Loucy (cell line): Measurements from ENCODE around the gene MAPK14.

Source experiments
- H2AFZ ChIP-seq: fragments of 200-600 bp; sonication (generic); 2 replicates; pipeline ENCODE4 v1.6.0; 2016; ENCODE audit warnings: antibody characterized with exemption, mild to moderate bottlenecking, low read length, moderate library complexity
- H3F3A ChIP-seq: fragments of 200-600 bp; 2 replicates; pipeline ENCODE4 v1.6.0; 2016; ENCODE audit warnings: antibody characterized with exemption, low read depth, mild to moderate bottlenecking
- H3K27me3 ChIP-seq: fragments of 200-600 bp; sonication (generic); 2 replicates; pipeline ENCODE4 v1.6.1; 2014; ENCODE audit warnings: low read length, mild to moderate bottlenecking; ENCODE audit not compliant: insufficient read depth, poor library complexity, severe bottlenecking
- H3K36me3 ChIP-seq: fragments of 200-600 bp; sonication (generic); 2 replicates; pipeline ENCODE4 v1.6.1; 2016; ENCODE audit warnings: low read length; ENCODE audit not compliant: insufficient read depth
- H3K4me1 ChIP-seq: fragments of 200-600 bp; sonication (generic); 2 replicates; pipeline ENCODE4 v1.5.1; 2014; ENCODE audit warnings: low read length, mild to moderate bottlenecking; ENCODE audit not compliant: insufficient read depth, poor library complexity, severe bottlenecking
- H3K4me2 ChIP-seq: fragments of 200-600 bp; sonication (generic); 2 replicates; pipeline ENCODE4 v1.6.0; 2014; ENCODE audit warnings: antibody characterized with exemption, low read length, low read depth, mild to moderate bottlenecking; ENCODE audit not compliant: poor library complexity, severe bottlenecking
- H3K4me3 ChIP-seq: fragments of 200-600 bp; sonication (generic); 2 replicates; pipeline ENCODE4 v1.5.1; 2014; ENCODE audit warnings: low read length, mild to moderate bottlenecking, mixed read lengths; ENCODE audit not compliant: poor library complexity, severe bottlenecking
- H3K79me2 ChIP-seq: fragments of 200-600 bp; sonication (generic); 2 replicates; pipeline ENCODE4 v1.6.1; 2014; ENCODE audit warnings: low read length; ENCODE audit not compliant: insufficient read depth
- H3K9ac ChIP-seq: fragments of 200-600 bp; sonication (generic); 2 replicates; pipeline ENCODE4 v1.6.0; 2014; ENCODE audit warnings: mild to moderate bottlenecking, low read depth, low read length, moderate library complexity; ENCODE audit not compliant: poor library complexity, severe bottlenecking
- H3K9me2 ChIP-seq: fragments of 200-600 bp; sonication (generic); replicated peaks from 2 replicates; pipeline ENCODE4 v1.6.1; 2016; ENCODE audit warnings: low read depth, low read length, mixed read lengths
- H3K9me3 ChIP-seq: fragments of 200-600 bp; sonication (generic); 2 replicates; pipeline ENCODE4 v1.6.1; 2014; ENCODE audit warnings: mild to moderate bottlenecking, antibody characterized with exemption, low read length, low read depth; ENCODE audit not compliant: insufficient read depth
- H4K20me1 ChIP-seq: fragments of 200-600 bp; sonication (generic); 2 replicates; pipeline ENCODE4 v1.6.0; 2014; ENCODE audit warnings: antibody characterized with exemption, low read length, mild to moderate bottlenecking; ENCODE audit not compliant: insufficient read depth, poor library complexity, severe bottlenecking
- CTCF ChIP-seq: fragments of 200-600 bp; sonication (generic); conservative IDR thresholded peaks from 2 replicates; pipeline ENCODE4 v1.5.1; 2014; ENCODE audit warnings: mild to moderate bottlenecking, antibody characterized with exemption, low read length
- EZH2phosphoT487 ChIP-seq: fragments of 200-600 bp; IDR thresholded peaks from 2 replicates; pipeline ENCODE4 v1.6.1; 2018; ENCODE audit warnings: antibody characterized with exemption, mild to moderate bottlenecking, moderate library complexity, borderline replicate concordance

MAPK14 gene

GRCh38 chr6:36023996-36024795, 3.4 kb upstream of the MAPK14 start, which contains the start of gene SLC26A8:
TSS of gene SLC26A8 (minus strand) at chr6:36024641. CDS start at chr6:36019707, 4,934 bp downstream.
- Histone ChIP-seq H3F3A (peaks cover 8% of the 10 kb centered on the region), H3K9me2 (no peaks in the 10 kb centered on the region), H3K27me3 (peaks cover 9% of the 10 kb centered on the region), H3K4me3 (no peak within 1 kb of the TSS), H3K9ac (no peak within 1 kb of the TSS), H2AFZ (no peak within 1 kb of the TSS), H3K36me3 (no peaks in the 10 kb centered on the region), H4K20me1 (peaks cover 12% of the 10 kb centered on the region), H3K79me2 (peaks cover 16% of the 10 kb centered on the region), H3K4me2 (no peak within 1 kb of the TSS), H3K4me1 (no peaks in the 10 kb centered on the region), H3K9me3 (no peaks in the 10 kb centered on the region)
- TF ChIP-seq CTCF (no peak), EZH2phosphoT487 (no peak)

DNA sequence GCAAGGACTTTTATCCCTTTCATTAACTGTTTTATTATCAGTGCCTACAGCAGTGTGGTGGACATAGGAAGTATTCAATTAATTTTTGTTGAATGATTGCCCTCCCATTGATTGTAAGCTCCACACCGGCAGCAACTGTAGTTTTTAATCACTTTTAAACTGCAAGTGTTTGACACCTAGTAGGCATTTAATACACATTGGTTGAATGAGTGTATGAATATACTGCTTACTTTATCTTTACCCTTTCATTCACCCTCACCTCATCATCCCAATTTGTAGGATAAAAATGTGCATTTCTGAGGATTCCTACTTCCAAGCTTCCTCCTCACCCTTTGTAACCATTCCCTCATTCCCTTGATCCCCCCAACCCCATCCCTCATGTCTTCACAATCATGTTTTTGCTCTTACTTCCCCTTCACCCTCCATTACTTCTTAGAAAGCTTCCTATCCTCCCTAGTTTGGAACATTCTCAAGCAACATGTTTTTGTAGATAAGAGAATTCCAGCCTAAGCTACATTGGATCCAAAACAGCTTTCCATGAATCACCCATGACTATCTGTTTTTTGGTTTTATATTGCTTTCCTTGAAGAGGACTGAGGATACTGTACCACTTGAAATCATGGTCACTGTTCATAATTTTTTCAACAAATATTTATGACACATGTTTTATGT, 2.2 kb upstream of the MAPK14 start:
- H3K79me2 ChIP-seq: peaks cover 28% of the 10 kb centered on the region
- TF ChIP-seq CTCF: no peak
- TF ChIP-seq EZH2phosphoT487: no peak
- no peaks in the 10 kb centered on the region for H3K36me3 ChIP-seq
- H3K9me2 ChIP-seq: no peaks in the 10 kb centered on the region
- no peak overlapping the region for H3K9ac ChIP-seq
- peaks cover 4% of the 10 kb centered on the region for H3K4me1 ChIP-seq
- H3K4me3 ChIP-seq: no peak overlapping the region
- H2AFZ ChIP-seq: no peak overlapping the region
- peaks cover 9% of the 10 kb centered on the region for H3K27me3 ChIP-seq
- H3K9me3 ChIP-seq: no peaks in the 10 kb centered on the region
- no peak overlapping the region for H3K4me2 ChIP-seq
- H4K20me1 ChIP-seq: peaks cover 24% of the 10 kb centered on the region
- peaks cover 10% of the 10 kb centered on the region for H3F3A ChIP-seq

DNA sequence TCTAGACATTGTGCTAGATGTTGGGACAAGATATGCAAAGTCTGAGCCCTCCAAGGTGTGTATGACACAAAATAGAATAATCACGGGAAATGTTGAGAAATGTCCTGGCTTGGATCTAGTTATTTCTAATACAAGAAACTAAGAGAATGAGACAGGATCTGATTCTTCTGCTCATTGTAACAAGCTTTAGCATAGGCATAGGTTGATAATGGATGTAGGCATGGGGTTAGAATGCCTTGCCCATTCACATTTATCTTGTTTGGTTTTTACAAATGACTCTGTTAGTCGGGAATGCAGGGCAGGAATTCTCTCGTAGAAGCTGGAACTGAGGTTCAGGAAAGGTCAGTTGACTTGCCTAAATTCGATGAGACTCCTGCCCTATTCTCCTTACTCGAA, 1.7 kb upstream of the MAPK14 start:
- Histone ChIP-seq H3K4me2 (no peak overlapping the region), H2AFZ (no peak overlapping the region), H4K20me1 (peaks cover 30% of the 10 kb centered on the region)

More for the DNA sequence above, 1.7 kb upstream of the MAPK14 start:
- no peaks in the 10 kb centered on the region for H3K9me2 ChIP-seq
- peaks cover 9% of the 10 kb centered on the region for H3K27me3 ChIP-seq
- no peak overlapping the region for H3K9ac ChIP-seq
- no peak overlapping the region for H3K4me3 ChIP-seq
- TF ChIP-seq CTCF (no peak), EZH2phosphoT487 (no peak)
- peaks cover 34% of the 10 kb centered on the region for H3K79me2 ChIP-seq
- H3F3A ChIP-seq: peaks cover 10% of the 10 kb centered on the region
- no peaks in the 10 kb centered on the region for H3K36me3 ChIP-seq
- H3K4me1 ChIP-seq: peaks cover 8% of the 10 kb centered on the region
- H3K9me3 ChIP-seq: no peaks in the 10 kb centered on the region
